ENCODE results near the gene SNRNP70. TPM values are rescaled to one million over a fixed set of nuclear protein-coding genes. Genes with fewer than 3 reads are reported as not detected.

Gene SNRNP70
- total and polyA plus RNA-seq, 9 donors: 133 to 366 (median 252) TPM

GRCh38 chr19:49111218-49111998 lies 26.2 kb downstream of the SNRNP70 start:
- TF ChIP-seq CTCF (IDR thresholded peaks at IDR 0.05) (no peak), POLR2A (IDR thresholded peaks at IDR 0.05) (no peak), EP300 (IDR thresholded peaks at IDR 0.05) (no peak)
- H3K27me3 ChIP-seq: no peaks in the 10 kb centered on the region
- H3K4me3 ChIP-seq: no peak overlapping the region
- H3K9me3 ChIP-seq: no peaks in the 10 kb centered on the region
- DNase-seq: no peak
- no peak overlapping the region for H3K27ac ChIP-seq
- intact Hi-C loops (cut with DNase I): no loop called here
- 70 to 75% (median 73%) methylated on average over 11 of the region's 11 CpGs for WGBS, 3 donors
- H3K4me1 ChIP-seq (ENCODE audit: insufficient read depth): peaks cover 6% of the 10 kb centered on the region
- no peaks in the 10 kb centered on the region for H3K36me3 ChIP-seq

GRCh38 chr19:49113762-49114629 lies 28.7 kb downstream of the SNRNP70 start, which contains the start of gene LIN7B:
Gene LIN7B (plus strand): TSS chr19:49114370. CDS start chr19:49114405, 35 bp downstream.
- H3K4me1 ChIP-seq (ENCODE audit: insufficient read depth): peaks cover 16% of the 10 kb centered on the region
- H3K9me3 ChIP-seq: no peaks in the 10 kb centered on the region
- no peaks in the 10 kb centered on the region for H3K27me3 ChIP-seq
- H3K4me3 ChIP-seq: peak within 1 kb of the TSS; percentile 67
- H3K27ac ChIP-seq: peak within 1 kb of the TSS in 1 of 2 donors; percentile 65
- H3K36me3 ChIP-seq: no peaks in the 10 kb centered on the region
- intact Hi-C loops (cut with DNase I): no loop called here
- TF ChIP-seq EP300 (IDR thresholded peaks at IDR 0.05): no peak
- no peak for TF ChIP-seq POLR2A (IDR thresholded peaks at IDR 0.05)
- peak in 2 of 3 donors; percentile 63 to 71 for TF ChIP-seq CTCF (IDR thresholded peaks at IDR 0.05)
- 1 to 2% (median 1%) methylated on average over 30 to 66 of the region's 66 CpGs for whole genome bisulfite sequencing, 3 donors
- DNase-seq: peak; percentile 59 to 82 (median 70)

- Histone ChIP-seq H3K27me3 (no peaks in the 10 kb centered on the region), H3K9me3 (no peaks in the 10 kb centered on the region), H3K27ac (peak overlapping the region in 1 of 2 donors; percentile 65), H3K4me3 (peak overlapping the region; percentile 67), H3K36me3 (no peaks in the 10 kb centered on the region), H3K4me1 (ENCODE audit: insufficient read depth) (peaks cover 19% of the 10 kb centered on the region)
- peak; percentile 60 to 80 (median 68) for DNase-seq
- 7 to 11% (median 11%) methylated on average over 44 to 68 of the region's 68 CpGs for WGBS, 3 donors
- intact Hi-C loops (cut with DNase I): no loop called here
- TF ChIP-seq EP300 (IDR thresholded peaks at IDR 0.05) (no peak), CTCF (IDR thresholded peaks at IDR 0.05) (no peak), POLR2A (IDR thresholded peaks at IDR 0.05) (no peak)
Measured at GRCh38 chr19:49114630-49115363, 29.5 kb downstream of the SNRNP70 start.

GRCh38 chr19:49116544-49116943 lies 31.3 kb downstream of the SNRNP70 start:
- H3K27ac ChIP-seq: no peak overlapping the region
- H3K27me3 ChIP-seq: no peaks in the 10 kb centered on the region
- H3K36me3 ChIP-seq: no peaks in the 10 kb centered on the region
- no peak for DNase-seq
- TF ChIP-seq POLR2A (IDR thresholded peaks at IDR 0.05) (no peak), CTCF (IDR thresholded peaks at IDR 0.05) (no peak), EP300 (IDR thresholded peaks at IDR 0.05) (no peak)
- 43 to 46% (median 43%) methylated on average over 1 of the region's 1 CpG for WGBS, 3 donors
- H3K9me3 ChIP-seq: no peaks in the 10 kb centered on the region
- H3K4me3 ChIP-seq: no peak overlapping the region
- peaks cover 20% of the 10 kb centered on the region for H3K4me1 ChIP-seq (ENCODE audit: insufficient read depth)
- intact Hi-C loops (cut with DNase I): no loop called here

All from ovary (tissue), 9 donors.